Trophoblast cell (in vitro differentiated cells and primary cell): ENCODE data around the gene MED23.
"Not testable (repeated sequence)": the region's sequence is repeated elsewhere in the genome, so short reads cannot be mapped to it uniquely, and the experiment has no call there.

Experiments
- DNase-seq, 2 donors: peaks; one replicate each; pipeline ENCODE4 v3.0.0-alpha.2; 2016
- H2AFZ ChIP-seq: 2 replicates; pipeline ENCODE4 v1.6.1; 2013; ENCODE audit warnings: low read length, moderate library complexity, mild to moderate bottlenecking; ENCODE audit not compliant: insufficient read depth, poor library complexity
- H2AK5ac ChIP-seq: 2 replicates; pipeline ENCODE4 v1.6.1; 2013; ENCODE audit warnings: mild to moderate bottlenecking, low read length
- H2BK120ac ChIP-seq: 2 replicates; pipeline ENCODE4 v1.6.1; 2013; ENCODE audit warnings: low read length, mild to moderate bottlenecking, moderate library complexity; ENCODE audit not compliant: insufficient read depth, poor library complexity
- H2BK12ac ChIP-seq: 2 replicates; pipeline ENCODE4 v1.6.1; 2013; ENCODE audit warnings: mild to moderate bottlenecking, low read length, moderate library complexity
- H2BK5ac ChIP-seq: 2 replicates; pipeline ENCODE4 v1.6.1; 2013; ENCODE audit warnings: low read length, low read depth, moderate library complexity, mild to moderate bottlenecking; ENCODE audit not compliant: poor library complexity
- H3K14ac ChIP-seq: 2 replicates; pipeline ENCODE4 v1.6.1; 2013; ENCODE audit warnings: mild to moderate bottlenecking, low read length
- H3K18ac ChIP-seq: 2 replicates; pipeline ENCODE4 v1.6.1; 2013; ENCODE audit warnings: mild to moderate bottlenecking, low read length
- H3K23ac ChIP-seq: 2 replicates; pipeline ENCODE4 v1.6.1; 2013; ENCODE audit warnings: low read length
- H3K27ac ChIP-seq: 2 replicates; pipeline ENCODE4 v1.5.1; 2013; ENCODE audit warnings: low read depth, mild to moderate bottlenecking, inconsistent platforms, low read length, moderate library complexity
- H3K27me3 ChIP-seq: 2 replicates; pipeline ENCODE4 v1.6.1; 2013; ENCODE audit warnings: inconsistent platforms, mild to moderate bottlenecking, low read length, moderate library complexity; ENCODE audit not compliant: insufficient read depth
- H3K36me3 ChIP-seq, 2 experiments: 1 replicate in 1 of 2; 2 replicates in 1 of 2; pipeline ENCODE4 v1.6.1; 2013; ENCODE audit warnings: low read length in 2 of 2, mild to moderate bottlenecking in 2 of 2, moderate library complexity in 1 of 2; ENCODE audit not compliant: insufficient read depth in 2 of 2, control insufficient read depth in 1 of 2
- H3K4ac ChIP-seq: 2 replicates; pipeline ENCODE4 v1.6.1; 2013; ENCODE audit warnings: low read depth, mild to moderate bottlenecking, low read length, moderate library complexity
- H3K4me1 ChIP-seq, 2 experiments: 1 replicate in 1 of 2; 2 replicates in 1 of 2; pipeline ENCODE4 v1.6.1; 2013; ENCODE audit warnings: low read length in 2 of 2, mild to moderate bottlenecking in 2 of 2, moderate library complexity in 1 of 2; ENCODE audit not compliant: insufficient read depth in 2 of 2, control insufficient read depth in 1 of 2
- H3K4me2 ChIP-seq: 2 replicates; pipeline ENCODE4 v1.6.1; 2013; ENCODE audit warnings: inconsistent platforms, mild to moderate bottlenecking, low read length, moderate library complexity
- H3K4me3 ChIP-seq: 2 replicates; pipeline ENCODE4 v1.5.1; 2013; ENCODE audit warnings: mild to moderate bottlenecking, low read depth, low read length, inconsistent platforms
- H3K79me1 ChIP-seq: one replicate; pipeline ENCODE4 v1.6.1; 2013; ENCODE audit warnings: low read length
- H3K79me2 ChIP-seq: 2 replicates; pipeline ENCODE4 v1.6.1; 2013; ENCODE audit warnings: low read length, mild to moderate bottlenecking; ENCODE audit not compliant: control insufficient read depth, insufficient read depth, poor library complexity
- H3K9ac ChIP-seq: 2 replicates; pipeline ENCODE4 v1.6.1; 2013; ENCODE audit warnings: mild to moderate bottlenecking, low read length
- H3K9me3 ChIP-seq: 2 replicates; pipeline ENCODE4 v1.6.1; 2013; ENCODE audit warnings: low read depth, mild to moderate bottlenecking, control low read depth, inconsistent platforms, low read length; ENCODE audit not compliant: insufficient read depth
- H4K12ac ChIP-seq: 2 replicates; pipeline ENCODE4 v1.6.1; 2013; ENCODE audit warnings: low read depth, mild to moderate bottlenecking, low read length, moderate library complexity
- H4K8ac ChIP-seq: 2 replicates; pipeline ENCODE4 v1.6.1; 2013; ENCODE audit warnings: low read depth, mild to moderate bottlenecking, low read length, moderate library complexity
- H4K91ac ChIP-seq: one replicate; pipeline ENCODE4 v1.6.1; 2013; ENCODE audit warnings: low read depth, mild to moderate bottlenecking, low read length, moderate library complexity
- WGBS: extraction: QIAGEN DNeasy Blood & Tissue Kit; methylation state at CpG from one replicate; pipeline ENCODE4 v1.1.7; 2013; ENCODE audit warnings: missing lambda C conversion rate; ENCODE audit not compliant: insufficient read length, insufficient coverage; ENCODE audit errors: extremely low coverage; 5-methylcytosine and 5-hydroxymethylcytosine counted together

The MED23 gene

DNA sequence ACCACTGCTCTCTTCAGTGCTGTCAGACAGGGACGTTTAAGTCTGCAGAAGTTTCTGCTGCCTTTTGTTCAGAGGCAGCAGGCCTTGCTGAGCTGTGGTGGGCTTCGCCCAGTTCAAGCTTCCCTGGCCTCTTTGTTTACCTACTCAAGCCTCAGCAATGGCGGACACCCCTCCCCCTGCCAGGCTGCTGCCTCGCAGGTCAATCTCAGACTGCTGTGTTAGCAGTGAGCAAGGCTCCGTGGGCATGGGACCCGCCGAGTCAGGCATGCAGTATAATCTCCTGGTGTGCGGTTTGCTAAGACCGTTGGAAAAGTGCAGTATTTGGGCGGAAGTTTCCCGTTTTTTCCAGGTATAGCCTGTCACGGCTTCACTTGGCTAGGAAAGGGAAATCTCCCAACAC lies 96.4 kb downstream of the MED23 start:
- not testable (repeated sequence) for H3K9me3 ChIP-seq, H3K14ac ChIP-seq, H3K9ac ChIP-seq, H3K23ac ChIP-seq, H2BK12ac ChIP-seq, H2BK120ac ChIP-seq, H3K18ac ChIP-seq, DNase-seq, H3K4me1 ChIP-seq, H4K8ac ChIP-seq, H3K4me3 ChIP-seq, H3K4ac ChIP-seq, H2BK5ac ChIP-seq, H4K91ac ChIP-seq, H4K12ac ChIP-seq, H3K79me2 ChIP-seq, H3K27me3 ChIP-seq, H3K79me1 ChIP-seq, H3K27ac ChIP-seq, H2AFZ ChIP-seq, H3K4me2 ChIP-seq, H3K36me3 ChIP-seq, H2AK5ac ChIP-seq
- no CpG with 5 or more reads among the region's 12 CpGs for WGBS

DNA sequence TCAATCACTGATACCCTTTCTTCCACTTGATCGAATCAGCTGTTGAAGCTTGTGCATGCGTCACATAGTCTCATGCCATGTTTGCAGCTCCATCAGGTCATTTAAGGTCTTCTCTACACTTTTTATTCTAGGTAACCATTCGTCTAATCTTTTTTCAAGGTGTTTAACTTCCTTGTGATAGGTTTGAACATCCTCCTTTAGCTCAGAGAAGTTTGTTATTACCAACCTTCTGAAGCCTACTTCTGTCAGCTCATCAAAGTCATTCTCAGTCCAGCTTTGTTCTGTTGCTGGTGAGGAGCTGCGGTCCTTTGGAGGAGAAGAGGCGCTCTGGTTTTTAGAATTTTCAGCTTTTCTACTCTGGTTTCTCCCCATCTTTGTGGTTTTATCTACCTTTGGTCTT lies 97.1 kb downstream of the MED23 start:
- H3K23ac ChIP-seq, H4K8ac ChIP-seq, H4K12ac ChIP-seq, H2AK5ac ChIP-seq, H2BK12ac ChIP-seq, DNase-seq, H3K18ac ChIP-seq, H3K4ac ChIP-seq, H3K79me2 ChIP-seq, H3K9me3 ChIP-seq, H3K4me1 ChIP-seq, H4K91ac ChIP-seq, H3K4me2 ChIP-seq, H3K27me3 ChIP-seq, H3K14ac ChIP-seq, H3K27ac ChIP-seq, H2AFZ ChIP-seq, H3K79me1 ChIP-seq, H2BK5ac ChIP-seq, H3K4me3 ChIP-seq, H3K9ac ChIP-seq, H2BK120ac ChIP-seq, H3K36me3 ChIP-seq: not testable (repeated sequence)
- WGBS = no CpG with 5 or more reads among the region's 5 CpGs

DNA sequence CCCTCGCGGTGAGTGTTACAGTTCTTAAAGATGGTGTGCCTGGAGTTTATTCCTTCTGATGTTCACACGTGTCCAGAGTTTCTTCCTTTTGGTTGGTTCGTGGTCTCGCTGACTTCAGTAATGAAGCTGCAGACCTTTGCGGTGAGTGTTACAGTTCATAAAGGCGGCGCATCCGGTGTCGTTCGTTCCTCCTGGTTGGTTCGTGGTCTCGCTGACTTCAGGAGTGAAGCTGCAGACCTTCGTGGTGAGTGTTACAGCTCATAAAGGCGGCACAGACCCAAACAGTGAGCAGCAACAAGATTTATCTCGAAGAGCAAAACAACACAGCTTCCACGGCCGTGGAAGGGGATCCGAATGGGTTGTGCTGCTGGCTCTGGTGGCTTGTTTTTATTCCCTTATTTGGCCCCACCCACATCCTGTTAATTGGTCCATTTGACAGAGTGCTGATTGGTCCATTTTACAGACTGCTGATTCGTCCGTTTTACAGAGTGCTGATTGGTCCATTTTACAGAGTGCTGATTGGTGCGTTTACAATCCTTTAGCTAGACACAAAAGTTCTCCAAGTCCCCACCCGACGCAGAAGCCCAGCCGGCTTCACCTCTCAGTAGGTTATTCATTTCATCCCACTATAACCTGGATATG lies 103.2 kb downstream of the MED23 start:
- Histone ChIP-seq H3K14ac (no peak overlapping the region), H2BK120ac (no peak overlapping the region), H3K18ac (no peak overlapping the region), H3K23ac (no peak overlapping the region), H4K12ac (no peak overlapping the region), H4K91ac (no peak overlapping the region), H3K9ac (no peak overlapping the region), H3K4me2 (no peak overlapping the region), H3K4ac (no peak overlapping the region), H3K79me2 (no peaks in the 10 kb centered on the region), H3K27me3 (no peaks in the 10 kb centered on the region), H2BK5ac (no peak overlapping the region), H3K4me1 (no peaks in the 10 kb centered on the region), H3K36me3 (no peaks in the 10 kb centered on the region), H3K9me3 (peaks cover 3% of the 10 kb centered on the region), H2AK5ac (no peak overlapping the region), H4K8ac (no peak overlapping the region), H2AFZ (no peak overlapping the region), H3K27ac (no peak overlapping the region), H3K4me3 (no peak overlapping the region), H3K79me1 (no peaks in the 10 kb centered on the region), H2BK12ac (no peak overlapping the region)
- no CpG with 5 or more reads among the region's 25 CpGs for WGBS
- DNase-seq = no peak

DNA sequence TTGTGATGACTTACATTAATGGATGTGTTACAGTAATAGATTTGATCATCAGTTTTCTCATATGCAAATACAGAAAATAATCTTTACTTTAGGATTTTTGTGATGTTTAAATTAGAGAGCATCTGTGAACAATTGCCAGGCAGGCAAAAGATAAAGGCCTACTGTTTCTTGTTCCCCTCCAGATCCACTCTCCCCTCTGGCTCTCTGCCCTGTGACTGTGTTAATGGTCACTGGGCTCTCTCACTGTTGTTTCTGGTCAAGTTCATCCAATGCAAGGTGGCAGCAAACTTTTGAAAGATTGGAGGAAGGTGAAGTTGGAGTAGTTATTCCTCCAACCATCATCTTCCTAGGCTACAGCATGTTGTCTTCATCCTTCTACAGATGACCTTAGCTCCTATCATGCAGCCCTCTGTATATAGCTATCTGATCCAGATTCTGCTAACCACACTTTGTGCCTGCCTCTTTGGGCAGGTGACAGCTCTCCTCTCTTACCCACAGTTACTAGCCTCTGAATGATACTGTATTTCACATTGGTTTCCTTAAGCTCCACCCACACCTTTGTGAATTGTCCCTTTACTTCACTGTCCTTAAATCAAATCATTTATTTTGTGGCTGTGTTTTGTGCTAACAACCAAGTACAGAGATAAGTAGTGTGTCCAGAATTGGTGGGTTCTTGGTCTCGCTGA lies 103.9 kb downstream of the MED23 start:
- H3K79me1 ChIP-seq = no peaks in the 10 kb centered on the region
- H3K4me3 ChIP-seq = no peak overlapping the region
- no peaks in the 10 kb centered on the region for H3K4me1 ChIP-seq
- no peaks in the 10 kb centered on the region for H3K27me3 ChIP-seq
- H4K8ac ChIP-seq = no peak overlapping the region
- no peak overlapping the region for H3K23ac ChIP-seq
- H2AK5ac ChIP-seq = no peak overlapping the region
- no peak overlapping the region for H2AFZ ChIP-seq
- H3K27ac ChIP-seq = no peak overlapping the region
- H2BK5ac ChIP-seq = no peak overlapping the region
- H2BK120ac ChIP-seq = no peak overlapping the region
- WGBS = no CpG with 5 or more reads among the region's 1 CpG
- no peak overlapping the region for H3K4ac ChIP-seq
- no peak overlapping the region for H3K14ac ChIP-seq
- H4K91ac ChIP-seq = no peak overlapping the region
- H3K36me3 ChIP-seq = no peaks in the 10 kb centered on the region
- no peak overlapping the region for H3K9ac ChIP-seq
- no peak overlapping the region for H3K18ac ChIP-seq
- no peak overlapping the region for H2BK12ac ChIP-seq
- no peak overlapping the region for H3K4me2 ChIP-seq
- no peak overlapping the region for H4K12ac ChIP-seq
- no peaks in the 10 kb centered on the region for H3K79me2 ChIP-seq
- H3K9me3 ChIP-seq = peaks cover 3% of the 10 kb centered on the region
- no peak for DNase-seq
